GM06990 (cell line): ENCODE results near the gene LRRC2.

ENCODE experiments used
- DNase-seq: peaks from one replicate; pipeline ENCODE4 v3.0.0-alpha.2; 2011; ENCODE audit not compliant: insufficient read length; ENCODE audit errors: extremely low read depth
- H3K27me3 ChIP-seq: replicated peaks from 2 replicates; pipeline ENCODE4 v1.6.0; 2011; ENCODE audit warnings: low read length; ENCODE audit not compliant: control insufficient read depth, insufficient read depth
- H3K36me3 ChIP-seq: 2 replicates; pipeline ENCODE4 v1.5.1; 2011; ENCODE audit warnings: low read length; ENCODE audit not compliant: control insufficient read depth, insufficient read depth
- H3K4me3 ChIP-seq: replicated peaks from 2 replicates; pipeline ENCODE4 v1.5.1; 2011; ENCODE audit warnings: low read depth, mild to moderate bottlenecking, control low read depth, low read length
- TF ChIP-seq, protein P1 (sequence below): IDR thresholded peaks from 2 replicates; pipeline ENCODE4 v1.5.1; 2011; ENCODE audit warnings: low read length, control low read depth, mild to moderate bottlenecking, inconsistent platforms; ENCODE audit not compliant: insufficient read depth, poor library complexity, severe bottlenecking

Gene LRRC2

DNA sequence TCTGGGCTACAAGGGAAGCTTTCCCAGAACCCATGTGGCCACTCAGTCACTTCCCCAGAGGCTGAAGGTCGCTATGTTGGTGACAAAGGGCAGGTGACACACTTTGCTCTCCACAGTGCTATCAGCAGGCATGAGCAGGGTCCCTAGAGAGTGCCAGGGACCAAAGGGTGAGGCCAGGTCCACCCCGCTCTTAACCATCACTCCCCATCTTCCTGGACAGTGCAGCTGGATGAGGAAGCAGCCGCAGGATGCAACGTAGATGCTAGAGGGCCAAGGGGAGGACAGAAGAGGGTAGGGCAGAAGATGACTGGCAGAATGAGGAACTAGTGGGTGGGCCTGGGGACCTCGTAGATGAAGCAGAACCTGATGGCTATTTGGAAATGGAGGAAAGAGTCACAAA is 87.8 kb downstream of the LRRC2 start:
- no peaks in the 10 kb centered on the region for H3K36me3 ChIP-seq
- TF ChIP-seq, protein P1, sequence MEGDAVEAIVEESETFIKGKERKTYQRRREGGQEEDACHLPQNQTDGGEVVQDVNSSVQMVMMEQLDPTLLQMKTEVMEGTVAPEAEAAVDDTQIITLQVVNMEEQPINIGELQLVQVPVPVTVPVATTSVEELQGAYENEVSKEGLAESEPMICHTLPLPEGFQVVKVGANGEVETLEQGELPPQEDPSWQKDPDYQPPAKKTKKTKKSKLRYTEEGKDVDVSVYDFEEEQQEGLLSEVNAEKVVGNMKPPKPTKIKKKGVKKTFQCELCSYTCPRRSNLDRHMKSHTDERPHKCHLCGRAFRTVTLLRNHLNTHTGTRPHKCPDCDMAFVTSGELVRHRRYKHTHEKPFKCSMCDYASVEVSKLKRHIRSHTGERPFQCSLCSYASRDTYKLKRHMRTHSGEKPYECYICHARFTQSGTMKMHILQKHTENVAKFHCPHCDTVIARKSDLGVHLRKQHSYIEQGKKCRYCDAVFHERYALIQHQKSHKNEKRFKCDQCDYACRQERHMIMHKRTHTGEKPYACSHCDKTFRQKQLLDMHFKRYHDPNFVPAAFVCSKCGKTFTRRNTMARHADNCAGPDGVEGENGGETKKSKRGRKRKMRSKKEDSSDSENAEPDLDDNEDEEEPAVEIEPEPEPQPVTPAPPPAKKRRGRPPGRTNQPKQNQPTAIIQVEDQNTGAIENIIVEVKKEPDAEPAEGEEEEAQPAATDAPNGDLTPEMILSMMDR, result no peak
- no peaks in the 10 kb centered on the region; the same call in none of the 2 replicates for H3K27me3 ChIP-seq
- no peak for DNase-seq
- H3K4me3 ChIP-seq, result no peak overlapping the region

DNA sequence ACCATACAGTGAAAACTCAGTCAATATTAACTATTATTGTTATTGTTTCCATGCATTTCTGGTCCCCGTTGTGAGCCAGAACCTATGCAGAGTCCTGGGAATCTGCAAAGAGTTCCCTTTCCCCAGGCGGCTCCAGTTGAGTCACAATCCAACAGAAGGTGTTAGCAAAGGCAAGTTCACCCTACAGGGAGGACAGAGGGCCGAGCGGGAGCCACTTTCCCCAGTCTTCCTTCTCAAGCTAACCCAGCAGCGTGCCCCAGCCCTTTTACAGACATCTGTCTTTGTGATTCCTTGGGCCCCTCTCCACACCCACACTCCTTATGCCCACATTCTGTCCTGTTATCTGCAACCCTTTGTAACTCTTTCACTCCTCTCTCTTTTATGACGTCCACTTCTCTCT is 88.3 kb downstream of the LRRC2 start:
- H3K27me3 ChIP-seq, result no peaks in the 10 kb centered on the region; the same call in 1 of the 2 replicates
- no peaks in the 10 kb centered on the region for H3K36me3 ChIP-seq
- H3K4me3 ChIP-seq, result no peak overlapping the region
- TF ChIP-seq, protein P1, result no peak
- no peak for DNase-seq

DNA sequence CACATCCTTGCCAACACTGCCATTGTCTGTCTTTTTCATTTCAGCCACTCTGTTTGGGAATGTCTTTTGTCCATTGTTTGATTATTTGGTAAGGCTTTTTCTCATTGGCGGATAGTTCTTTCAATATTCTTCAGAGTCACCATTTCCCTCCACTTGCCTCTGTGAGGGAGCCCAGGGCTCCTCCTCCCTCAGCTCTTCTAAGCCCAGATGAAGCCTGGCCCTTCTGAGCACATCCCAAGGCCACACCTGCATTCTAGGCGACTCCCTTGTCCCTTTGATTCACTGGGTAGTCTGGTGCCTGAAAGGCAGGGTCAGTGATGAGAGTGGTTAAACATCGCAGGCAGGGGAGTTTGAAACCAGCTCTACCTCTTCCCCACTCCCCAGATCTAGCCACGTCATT is 89.0 kb downstream of the LRRC2 start:
- DNase-seq, result no peak
- H3K4me3 ChIP-seq, result no peak overlapping the region
- H3K36me3 ChIP-seq, result no peaks in the 10 kb centered on the region
- TF ChIP-seq, protein P1, result no peak
- no peaks in the 10 kb centered on the region; the same call in 1 of the 2 replicates for H3K27me3 ChIP-seq

DNA sequence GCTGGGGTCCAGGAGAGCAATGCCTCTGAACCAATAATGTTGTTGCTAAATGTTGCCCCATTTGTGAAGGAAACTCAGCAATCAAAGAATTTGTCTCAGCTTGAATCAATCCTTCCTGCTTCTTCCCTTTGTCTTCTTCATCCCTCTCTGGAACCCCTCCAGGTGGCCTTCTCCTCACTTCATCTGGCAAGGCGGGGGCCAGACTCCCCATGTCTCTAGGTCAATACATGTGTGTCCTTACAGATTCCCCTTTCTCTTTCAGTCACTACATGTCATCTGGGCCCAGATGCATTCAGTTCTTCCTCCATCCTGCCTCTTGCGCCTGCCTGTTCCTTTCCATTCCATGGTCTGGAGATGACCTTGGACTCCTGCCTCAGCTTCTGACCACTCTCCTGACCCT is 93.4 kb downstream of the LRRC2 start:
- TF ChIP-seq, protein P1, result no peak
- Histone ChIP-seq H3K27me3 (no peaks in the 10 kb centered on the region; the same call in 1 of the 2 replicates), H3K4me3 (no peak overlapping the region), H3K36me3 (no peaks in the 10 kb centered on the region)
- DNase-seq, result no peak

DNA sequence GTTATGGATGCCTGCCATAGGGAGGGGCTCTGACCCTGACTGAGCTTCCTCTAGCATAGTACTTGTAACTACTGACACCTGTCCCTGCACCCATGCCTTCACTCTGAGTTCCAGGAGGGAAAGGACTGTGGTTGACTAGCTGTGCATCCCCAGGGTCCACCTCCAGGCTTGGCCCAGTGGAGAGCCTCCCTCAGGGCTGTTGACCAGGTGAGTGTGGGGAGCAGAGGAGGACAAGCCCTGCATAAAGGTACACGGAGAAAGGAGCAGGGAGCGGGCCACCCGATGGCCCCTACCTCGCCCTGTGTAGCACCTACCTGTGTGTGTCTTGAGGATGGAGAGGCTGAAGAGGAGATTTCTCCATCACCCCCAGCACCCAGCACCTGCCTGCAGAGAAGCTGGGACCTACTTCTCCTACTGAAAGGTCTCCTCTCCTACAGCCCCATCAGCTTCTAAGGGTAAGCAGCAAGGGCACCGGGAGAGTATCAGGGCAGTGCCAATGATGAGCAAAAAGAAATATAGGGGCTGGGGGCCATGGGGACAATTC is 94.7 kb downstream of the LRRC2 start:
- Histone ChIP-seq H3K4me3 (no peak overlapping the region), H3K27me3 (no peaks in the 10 kb centered on the region; the same call in none of the 2 replicates), H3K36me3 (no peaks in the 10 kb centered on the region)
- TF ChIP-seq, protein P1, result no peak
- no peak for DNase-seq

DNA sequence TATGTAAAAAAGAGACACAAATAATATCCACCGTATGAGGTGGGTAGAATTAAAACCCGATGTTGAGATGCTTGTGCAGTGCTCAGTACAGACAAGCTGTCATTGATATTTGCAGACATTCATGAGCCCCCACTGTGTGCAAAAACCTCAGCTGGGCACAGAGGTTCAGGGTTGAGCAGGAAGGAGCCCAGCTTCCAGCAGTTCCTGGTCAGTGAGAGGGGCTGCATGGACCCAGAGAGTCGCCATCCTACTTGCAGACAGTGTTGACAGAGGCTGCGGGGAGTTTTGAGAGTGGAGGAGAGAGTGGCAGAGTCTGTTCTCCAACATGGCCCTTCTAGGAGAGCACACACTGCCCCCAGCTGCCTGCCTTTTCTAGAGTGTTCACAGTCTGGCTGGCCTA is 95.3 kb downstream of the LRRC2 start:
- TF ChIP-seq, protein P1, result no peak
- Histone ChIP-seq H3K4me3 (no peak overlapping the region), H3K36me3 (no peaks in the 10 kb centered on the region), H3K27me3 (no peaks in the 10 kb centered on the region; the same call in none of the 2 replicates)
- no peak for DNase-seq
